ENCODE data around the gene SAP30.

The SAP30 gene

DNA sequence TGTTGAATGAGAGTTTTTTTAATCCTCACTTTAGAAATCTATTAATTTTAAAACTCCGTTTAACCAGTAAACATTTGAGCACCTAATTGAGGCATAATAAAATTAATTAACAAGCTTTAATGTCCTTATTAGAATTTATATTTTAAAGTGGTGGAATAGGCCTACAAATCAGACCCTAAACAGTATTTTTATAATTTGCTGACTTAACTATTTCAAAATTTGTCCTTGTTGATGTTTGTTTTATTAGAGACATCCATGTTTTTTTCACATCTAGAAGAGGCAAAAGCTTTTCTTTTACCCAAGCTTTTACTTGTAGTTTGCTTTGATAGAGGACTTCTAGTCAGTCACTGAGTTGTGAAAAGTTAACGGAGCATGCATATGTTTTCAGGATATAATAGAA, 3.8 kb downstream of the SAP30 start:
- Histone ChIP-seq H3K9me3 (ENCODE audit: control insufficient read depth, low read length) (no peaks in the 10 kb centered on the region), H2BK120ac (ENCODE audit: low read depth, low read length) (no peak overlapping the region), H3K18ac (ENCODE audit: low read depth in 1 of 2, low read length in 2 of 2) (no peak overlapping the region), H3K23ac (ENCODE audit: low read length in 2 of 2) (no peak overlapping the region), H3K4ac (ENCODE audit: low read depth in 1 of 2, low read length in 2 of 2) (no peak overlapping the region), H3K27me3 (ENCODE audit: control insufficient read depth in 1 of 2, insufficient read depth in 1 of 2, low read length in 2 of 2) (no peaks in the 10 kb centered on the region), H3K4me1 (ENCODE audit: control insufficient read depth, insufficient read depth, low read depth, low read length) (no peaks in the 10 kb centered on the region), H2BK15ac (ENCODE audit: low read depth, poor library complexity, severe bottlenecking) (no peak overlapping the region), H3K79me1 (replicated peaks; ENCODE audit: low read length, poor library complexity, severe bottlenecking) (peaks cover 14% of the 10 kb centered on the region), H4K8ac (ENCODE audit: low read length) (no peak overlapping the region), H2BK12ac (ENCODE audit: low read length in 2 of 2) (no peak overlapping the region), H3K4me2 (ENCODE audit: low read length, poor library complexity, severe bottlenecking) (no peak overlapping the region), H3K36me3 (ENCODE audit: control insufficient read depth in 1 of 2, insufficient read depth in 2 of 2, low read depth in 1 of 2, low read length in 2 of 2) (peaks cover 3 to 33% of the 10 kb centered on the region in 2 experiments), H2AK5ac (ENCODE audit: low read length, severe bottlenecking) (no peak overlapping the region), H4K91ac (ENCODE audit: low read length) (no peak overlapping the region), H2AFZ (ENCODE audit: low read depth, low read length) (no peak overlapping the region), H3K27ac (ENCODE audit: low read length, poor library complexity, severe bottlenecking) (no peak overlapping the region), H3K4me3 (ENCODE audit: insufficient read depth in 1 of 2, low read depth in 1 of 2, low read length in 2 of 2) (no peak overlapping the region), H3K14ac (ENCODE audit: low read length in 2 of 2) (no peak overlapping the region), H2BK5ac (ENCODE audit: low read depth, low read length, poor library complexity, severe bottlenecking) (no peak overlapping the region), H3K9ac (ENCODE audit: low read length) (no peak overlapping the region)
- WGBS: no CpG with 5 or more reads among the region's 2 CpGs
- no peak for DNase-seq

DNA sequence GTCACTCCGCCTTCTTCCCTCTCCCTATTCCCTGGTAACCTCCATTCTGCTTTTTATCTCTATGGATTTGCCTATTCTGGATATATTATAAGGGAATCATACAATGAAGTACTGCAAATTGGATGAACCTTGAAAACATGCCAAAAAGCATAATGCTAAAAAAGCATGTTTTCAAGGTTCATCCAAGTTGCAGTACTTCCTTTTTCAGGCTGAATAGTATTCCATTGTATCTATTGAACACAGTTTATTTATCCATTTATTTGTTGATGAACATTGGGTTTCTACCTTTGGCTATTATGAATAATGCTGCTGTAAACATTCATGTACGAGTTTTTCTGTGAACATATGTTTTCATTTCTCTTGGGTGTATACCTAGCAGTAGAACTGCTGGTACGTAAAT, 9.2 kb downstream of the SAP30 start:
- Histone ChIP-seq H2AFZ (ENCODE audit: low read depth, low read length) (no peak overlapping the region), H2BK120ac (ENCODE audit: low read depth, low read length) (no peak overlapping the region), H3K4me2 (ENCODE audit: low read length, poor library complexity, severe bottlenecking) (no peak overlapping the region), H3K4me1 (ENCODE audit: control insufficient read depth, insufficient read depth, low read depth, low read length) (no peaks in the 10 kb centered on the region), H2BK12ac (ENCODE audit: low read length in 2 of 2) (no peak overlapping the region), H3K14ac (ENCODE audit: low read length in 2 of 2) (no peak overlapping the region), H3K4me3 (ENCODE audit: insufficient read depth in 1 of 2, low read depth in 1 of 2, low read length in 2 of 2) (no peak overlapping the region), H3K79me1 (replicated peaks; ENCODE audit: low read length, poor library complexity, severe bottlenecking) (peaks cover 8% of the 10 kb centered on the region), H3K36me3 (ENCODE audit: control insufficient read depth in 1 of 2, insufficient read depth in 2 of 2, low read depth in 1 of 2, low read length in 2 of 2) (peaks cover 0 to 33% of the 10 kb centered on the region in 2 experiments), H3K27me3 (ENCODE audit: control insufficient read depth in 1 of 2, insufficient read depth in 1 of 2, low read length in 2 of 2) (no peaks in the 10 kb centered on the region), H3K4ac (ENCODE audit: low read depth in 1 of 2, low read length in 2 of 2) (no peak overlapping the region), H4K8ac (ENCODE audit: low read length) (no peak overlapping the region), H4K91ac (ENCODE audit: low read length) (no peak overlapping the region), H3K9me3 (ENCODE audit: control insufficient read depth, low read length) (no peaks in the 10 kb centered on the region), H3K27ac (ENCODE audit: low read length, poor library complexity, severe bottlenecking) (no peak overlapping the region), H3K9ac (ENCODE audit: low read length) (no peak overlapping the region), H2AK5ac (ENCODE audit: low read length, severe bottlenecking) (no peak overlapping the region), H3K18ac (ENCODE audit: low read depth in 1 of 2, low read length in 2 of 2) (no peak overlapping the region), H2BK15ac (ENCODE audit: low read depth, poor library complexity, severe bottlenecking) (no peak overlapping the region), H2BK5ac (ENCODE audit: low read depth, low read length, poor library complexity, severe bottlenecking) (no peak overlapping the region), H3K23ac (ENCODE audit: low read length in 2 of 2) (no peak overlapping the region)
- DNase-seq: no peak
- WGBS: 100% methylated on average over 2 of the region's 3 CpGs

DNA sequence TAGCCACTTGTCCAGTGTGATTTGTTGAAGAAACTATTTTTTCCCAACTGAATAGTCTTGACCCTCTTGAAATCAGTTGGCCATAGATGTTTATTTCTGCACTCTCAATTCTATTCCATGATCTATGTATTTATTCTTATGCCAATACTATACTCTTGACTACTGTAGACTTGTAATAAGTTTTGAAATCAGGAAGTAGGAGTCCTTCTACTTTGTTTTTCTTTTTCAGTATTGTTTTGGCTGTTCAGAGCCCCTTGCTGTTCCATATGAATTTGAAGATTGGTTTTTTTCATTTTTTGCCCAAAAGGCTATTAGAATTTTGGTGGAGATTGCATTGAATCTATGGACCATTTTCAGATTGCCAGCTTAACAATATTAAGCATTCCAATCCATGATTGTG, 10.2 kb downstream of the SAP30 start:
- no peak for DNase-seq
- Histone ChIP-seq H2AK5ac (ENCODE audit: low read length, severe bottlenecking) (no peak overlapping the region), H3K23ac (ENCODE audit: low read length in 2 of 2) (no peak overlapping the region), H3K27ac (ENCODE audit: low read length, poor library complexity, severe bottlenecking) (no peak overlapping the region), H2BK12ac (ENCODE audit: low read length in 2 of 2) (no peak overlapping the region), H3K4me1 (ENCODE audit: control insufficient read depth, insufficient read depth, low read depth, low read length) (no peaks in the 10 kb centered on the region), H3K14ac (ENCODE audit: low read length in 2 of 2) (no peak overlapping the region), H3K4me3 (ENCODE audit: insufficient read depth in 1 of 2, low read depth in 1 of 2, low read length in 2 of 2) (no peak overlapping the region), H3K9ac (ENCODE audit: low read length) (no peak overlapping the region), H2AFZ (ENCODE audit: low read depth, low read length) (no peak overlapping the region), H3K27me3 (ENCODE audit: control insufficient read depth in 1 of 2, insufficient read depth in 1 of 2, low read length in 2 of 2) (no peaks in the 10 kb centered on the region), H3K9me3 (ENCODE audit: control insufficient read depth, low read length) (no peaks in the 10 kb centered on the region), H4K8ac (ENCODE audit: low read length) (no peak overlapping the region), H2BK5ac (ENCODE audit: low read depth, low read length, poor library complexity, severe bottlenecking) (no peak overlapping the region), H4K91ac (ENCODE audit: low read length) (no peak overlapping the region), H2BK120ac (ENCODE audit: low read depth, low read length) (no peak overlapping the region), H3K4me2 (ENCODE audit: low read length, poor library complexity, severe bottlenecking) (no peak overlapping the region), H3K4ac (ENCODE audit: low read depth in 1 of 2, low read length in 2 of 2) (no peak overlapping the region), H2BK15ac (ENCODE audit: low read depth, poor library complexity, severe bottlenecking) (no peak overlapping the region), H3K79me1 (replicated peaks; ENCODE audit: low read length, poor library complexity, severe bottlenecking) (peaks cover 4% of the 10 kb centered on the region), H3K18ac (ENCODE audit: low read depth in 1 of 2, low read length in 2 of 2) (no peak overlapping the region), H3K36me3 (ENCODE audit: control insufficient read depth in 1 of 2, insufficient read depth in 2 of 2, low read depth in 1 of 2, low read length in 2 of 2) (peaks cover 0 to 24% of the 10 kb centered on the region in 2 experiments)

DNA sequence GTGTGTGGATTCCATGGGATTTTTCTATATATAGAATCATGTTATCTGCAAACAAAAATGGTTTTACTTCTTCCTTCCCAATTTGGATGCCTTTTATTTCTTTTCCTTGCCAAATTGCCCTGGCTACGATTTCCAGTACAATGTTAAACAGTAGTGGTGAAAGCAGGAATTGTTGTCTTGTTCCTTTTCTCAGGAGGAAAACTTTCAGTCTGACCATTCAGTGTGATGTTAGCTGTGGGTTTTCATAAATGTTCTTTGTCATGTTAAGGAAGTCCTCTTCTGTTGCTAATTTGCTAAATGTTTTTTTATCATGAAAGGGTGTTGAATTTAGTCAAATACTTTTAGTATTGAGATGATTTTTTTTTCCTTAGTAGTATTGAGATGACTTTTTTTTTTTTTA, 10.9 kb downstream of the SAP30 start:
- Histone ChIP-seq H4K8ac (ENCODE audit: low read length) (no peak overlapping the region), H3K14ac (ENCODE audit: low read length in 2 of 2) (no peak overlapping the region), H3K4me3 (ENCODE audit: insufficient read depth in 1 of 2, low read depth in 1 of 2, low read length in 2 of 2) (no peak overlapping the region), H2BK5ac (ENCODE audit: low read depth, low read length, poor library complexity, severe bottlenecking) (no peak overlapping the region), H3K18ac (ENCODE audit: low read depth in 1 of 2, low read length in 2 of 2) (no peak overlapping the region), H4K91ac (ENCODE audit: low read length) (no peak overlapping the region), H3K27me3 (ENCODE audit: control insufficient read depth in 1 of 2, insufficient read depth in 1 of 2, low read length in 2 of 2) (no peaks in the 10 kb centered on the region), H3K9me3 (ENCODE audit: control insufficient read depth, low read length) (no peaks in the 10 kb centered on the region), H3K27ac (ENCODE audit: low read length, poor library complexity, severe bottlenecking) (no peak overlapping the region), H3K4ac (ENCODE audit: low read depth in 1 of 2, low read length in 2 of 2) (no peak overlapping the region), H3K4me1 (ENCODE audit: control insufficient read depth, insufficient read depth, low read depth, low read length) (no peaks in the 10 kb centered on the region), H2AFZ (ENCODE audit: low read depth, low read length) (no peak overlapping the region), H2BK15ac (ENCODE audit: low read depth, poor library complexity, severe bottlenecking) (no peak overlapping the region), H3K36me3 (ENCODE audit: control insufficient read depth in 1 of 2, insufficient read depth in 2 of 2, low read depth in 1 of 2, low read length in 2 of 2) (peaks cover 0 to 20% of the 10 kb centered on the region in 2 experiments), H2BK12ac (ENCODE audit: low read length in 2 of 2) (no peak overlapping the region), H3K9ac (ENCODE audit: low read length) (no peak overlapping the region), H2BK120ac (ENCODE audit: low read depth, low read length) (no peak overlapping the region), H3K23ac (ENCODE audit: low read length in 2 of 2) (no peak overlapping the region), H3K79me1 (replicated peaks; ENCODE audit: low read length, poor library complexity, severe bottlenecking) (peaks cover 4% of the 10 kb centered on the region), H3K4me2 (ENCODE audit: low read length, poor library complexity, severe bottlenecking) (no peak overlapping the region), H2AK5ac (ENCODE audit: low read length, severe bottlenecking) (no peak overlapping the region)
- WGBS: 88% methylated on average over 1 of the region's 1 CpG
- DNase-seq: no peak
